CD4-positive, alpha-beta memory T cell (primary cell): ENCODE data around the gene RBBP8NL. TPM values are rescaled to one million over a fixed set of nuclear protein-coding genes. Genes with fewer than 3 reads are reported as not detected.
A peak's percentile ranks its signal among the peaks of the same experiment; 100 is the strongest.

Experiments used
- CTCF ChIA-PET: fragments of 350-600 bp; sonication (Branson Sonifier 250); formaldehyde crosslinking; loops from one replicate; lab custom pipeline; 2021; ENCODE audit warnings: inconsistent platforms; ENCODE audit not compliant: partially characterized antibody; lab: Charles Lee
- POLR2A ChIA-PET: fragments of 350-600 bp; sonication (Branson Sonifier 250); formaldehyde crosslinking; loops from one replicate; lab custom pipeline; 2021; ENCODE audit not compliant: partially characterized antibody; lab: Charles Lee
- DNase-seq, 5 donors: peaks; one replicate each; pipeline versions ENCODE4 v3.0.0 to v3.0.0-alpha.2; 2020 to 2022; ENCODE audit warnings: mixed read lengths in 1 of 5
- H3K27ac ChIP-seq: one replicate; pipeline ENCODE4 v1.7.0; 2013; ENCODE audit warnings: low read depth, low read length
- H3K27me3 ChIP-seq: 2 replicates; pipeline ENCODE4 v1.7.0; 2013; ENCODE audit warnings: mild to moderate bottlenecking, low read length, moderate library complexity; ENCODE audit not compliant: insufficient read depth
- H3K36me3 ChIP-seq: 2 replicates; pipeline ENCODE4 v1.7.0; 2013; ENCODE audit warnings: mild to moderate bottlenecking, low read length, moderate library complexity; ENCODE audit not compliant: insufficient read depth
- H3K4me1 ChIP-seq: 2 replicates; pipeline ENCODE4 v1.7.0; 2013; ENCODE audit warnings: mild to moderate bottlenecking, low read length, moderate library complexity; ENCODE audit not compliant: insufficient read depth
- H3K4me3 ChIP-seq, 2 donors: one replicate each; pipeline ENCODE4 v1.7.0; 2013; ENCODE audit warnings: low read length in 2 of 2, mild to moderate bottlenecking in 1 of 2
- H3K9me3 ChIP-seq, 2 donors: one replicate each; pipeline ENCODE4 v1.7.0; 2013; ENCODE audit warnings: low read length in 2 of 2, control low read depth in 1 of 2; ENCODE audit not compliant: control insufficient read depth in 1 of 2
- H3K27ac Mint-ChIP-seq, 7 donors: one replicate each; pipeline ENCODE4 v1.8.0; 2020 to 2021; ENCODE audit warnings: mixed read lengths in 7 of 7, mild to moderate bottlenecking in 6 of 7, inconsistent platforms in 3 of 7, moderate library complexity in 3 of 7
- H3K27me3 Mint-ChIP-seq, 2 donors: one replicate each; pipeline ENCODE4 v1.8.0; 2020 to 2021; ENCODE audit warnings: mixed read lengths in 2 of 2
- H3K36me3 Mint-ChIP-seq, 2 donors: one replicate each; pipeline ENCODE4 v1.8.0; 2020 to 2021; ENCODE audit warnings: mixed read lengths in 2 of 2, inconsistent platforms in 1 of 2, mild to moderate bottlenecking in 1 of 2
- H3K4me1 Mint-ChIP-seq, 4 donors: one replicate each; pipeline ENCODE4 v1.8.0; 2020 to 2021; ENCODE audit warnings: mixed read lengths in 4 of 4, mild to moderate bottlenecking in 1 of 4
- H3K4me3 Mint-ChIP-seq, 8 donors: one replicate each; pipeline ENCODE4 v1.8.0; 2020 to 2021; ENCODE audit warnings: mixed read lengths in 8 of 8, mild to moderate bottlenecking in 7 of 8, moderate library complexity in 6 of 8, inconsistent platforms in 3 of 8
- H3K9me3 Mint-ChIP-seq, 8 donors: one replicate each; pipeline ENCODE4 v1.8.0; 2020 to 2021; ENCODE audit warnings: mixed read lengths in 8 of 8, mild to moderate bottlenecking in 5 of 8, inconsistent platforms in 3 of 8, moderate library complexity in 1 of 8
- intact Hi-C: fragments of 100-400 bp; cut with micrococcal nuclease; formaldehyde crosslinking; loops from one replicate; pipeline ENCODE4 v1.15.1; 2023
- polyA plus RNA-seq, 2 donors: library from polyadenylated mRNA; unstranded; fragments of 300-500 nt; fragmentation: Illumina TruSeq; gene quantifications; one replicate each; pipeline ENCODE4 v1.2.3, GENCODE V29; 2021
- total RNA-seq, 2 experiments: library from RNA; stranded (reverse); gene quantifications; one replicate each; pipeline ENCODE4 v1.2.3, GENCODE V29; 2021

Gene RBBP8NL
- total and polyA plus RNA-seq, 4 experiments from 2014 or later = not detected

- intact Hi-C loops = no loop called here
- H3K4me1 Mint-ChIP-seq = peaks cover 6 to 20% (median 14%) of the 10 kb centered on the region in 4 donors
- H3K4me3 Mint-ChIP-seq = no peak overlapping the region
- H3K36me3 ChIP-seq = no peaks in the 10 kb centered on the region
- peaks cover 28% of the 10 kb centered on the region for H3K4me1 ChIP-seq
- ChIA-PET CTCF (no interaction called here), POLR2A (interaction anchor here (1.4 kb wide), 1 partner anchor 24 kb away, joined by 4 read pairs; the partner anchor contains the start of gene RPS21)
- H3K9me3 Mint-ChIP-seq = peaks cover 0 to 1% (median 0%) of the 10 kb centered on the region in 8 donors
- H3K9me3 ChIP-seq = no peaks in the 10 kb centered on the region
- H3K27ac Mint-ChIP-seq = peak overlapping the region in 1 of 7 donors; percentile 27
- no peaks in the 10 kb centered on the region for H3K27me3 Mint-ChIP-seq
- H3K4me3 ChIP-seq = no peak overlapping the region
- DNase-seq = no peak
- no peaks in the 10 kb centered on the region for H3K27me3 ChIP-seq
- H3K27ac ChIP-seq = no peak overlapping the region
- H3K36me3 Mint-ChIP-seq = peaks cover 0 to 2% of the 10 kb centered on the region in 2 donors
Observed at GRCh38 chr20:62410746-62411478, 16.4 kb downstream of the RBBP8NL start.

- Mint-ChIP-seq H3K27me3 (no peaks in the 10 kb centered on the region), H3K9me3 (peaks cover 0 to 1% (median 0%) of the 10 kb centered on the region in 8 donors), H3K36me3 (peaks cover 0 to 7% of the 10 kb centered on the region in 2 donors), H3K27ac (peak overlapping the region in 1 of 7 donors; percentile 71), H3K4me3 (peak overlapping the region in 5 of 8 donors; percentile 13 to 72 (median 27)), H3K4me1 (peaks cover 12 to 28% (median 21%) of the 10 kb centered on the region in 4 donors)
- H3K9me3 ChIP-seq = no peaks in the 10 kb centered on the region
- peak in 3 of 5 donors; percentile 23 to 54 (median 27) for DNase-seq
- no peaks in the 10 kb centered on the region for H3K36me3 ChIP-seq
- POLR2A ChIA-PET = interaction anchor here (1.4 kb wide), 1 partner anchor 23 kb away, joined by 4 read pairs; the partner anchor contains the start of gene RPS21
- H3K4me3 ChIP-seq = no peak overlapping the region
- intact Hi-C loops = loop anchor here (5.0 kb wide), 1 partner anchor 387 kb away; the partner anchor contains the start of gene MRGBP
- CTCF ChIA-PET = interaction anchor here (1.3 kb wide), 1 partner anchor 20 kb away, joined by 3 read pairs; no protein-coding TSS in a partner anchor
- H3K27me3 ChIP-seq = no peaks in the 10 kb centered on the region
- H3K4me1 ChIP-seq = peaks cover 34% of the 10 kb centered on the region
- H3K27ac ChIP-seq = no peak overlapping the region
Observed at GRCh38 chr20:62409931-62410745, 17.2 kb downstream of the RBBP8NL start.

DNA sequence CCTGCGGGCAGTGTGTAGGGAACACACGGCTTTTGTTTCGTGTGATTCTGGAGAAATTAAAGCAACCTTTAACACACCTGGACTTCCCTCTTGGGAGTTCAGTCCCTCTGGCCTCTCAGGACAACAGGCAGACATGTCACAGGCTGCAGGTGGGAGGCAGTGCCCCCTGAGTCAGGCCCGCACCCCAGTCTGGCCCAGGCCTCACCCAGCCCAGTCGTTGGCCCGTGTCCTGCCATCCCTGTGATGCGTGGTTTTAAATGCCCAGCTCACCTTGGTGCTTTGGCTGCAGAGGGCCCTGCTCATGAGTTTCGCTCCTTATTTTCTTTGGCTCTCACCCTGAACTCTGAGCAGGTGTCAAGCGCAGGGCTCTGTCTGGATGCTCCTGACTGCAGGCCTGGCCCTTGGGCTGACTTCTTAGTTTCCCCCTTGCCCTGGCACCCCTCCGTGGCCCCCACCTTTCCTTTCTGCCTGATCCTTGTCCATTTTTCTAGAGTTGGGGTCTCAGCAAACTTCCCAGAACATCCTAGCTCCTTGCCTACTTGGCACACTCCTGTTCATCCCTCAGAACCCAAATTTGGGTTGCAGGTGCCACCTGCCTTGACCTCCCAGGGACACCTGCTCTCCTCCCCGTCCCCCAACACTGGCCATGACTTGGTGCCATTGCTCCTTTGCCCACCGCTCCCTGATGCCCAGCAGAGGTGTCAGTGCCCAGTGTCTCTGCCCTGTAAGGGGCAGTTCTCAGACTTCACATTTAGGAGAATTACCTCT lies 18.1 kb downstream of the RBBP8NL start:
- Mint-ChIP-seq H3K4me3 (peak overlapping the region in 5 of 8 donors; percentile 9 to 72 (median 26)), H3K9me3 (peaks cover 0 to 1% (median 0%) of the 10 kb centered on the region in 8 donors), H3K4me1 (peaks cover 12 to 34% (median 23%) of the 10 kb centered on the region in 4 donors), H3K27me3 (no peaks in the 10 kb centered on the region), H3K36me3 (peaks cover 0 to 7% of the 10 kb centered on the region in 2 donors), H3K27ac (peak overlapping the region in 2 of 7 donors; percentile 29 to 71)
- no peak overlapping the region for H3K4me3 ChIP-seq
- H3K4me1 ChIP-seq = peaks cover 34% of the 10 kb centered on the region
- no peak overlapping the region for H3K27ac ChIP-seq
- H3K36me3 ChIP-seq = no peaks in the 10 kb centered on the region
- intact Hi-C loops = loop anchor here (5.0 kb wide), 1 partner anchor 388 kb away; the partner anchor contains the start of gene MRGBP
- POLR2A ChIA-PET = interaction anchor here (0.5 to 1.4 kb wide), 3 partner anchors 22 to 387 kb away, joined by 3 to 4 read pairs (median 3); partner anchors contain the start of genes MRGBP and RPS21
- no peaks in the 10 kb centered on the region for H3K27me3 ChIP-seq
- no peaks in the 10 kb centered on the region for H3K9me3 ChIP-seq
- no peak for DNase-seq
- CTCF ChIA-PET = interaction anchor here (1.3 kb wide), 1 partner anchor 20 kb away, joined by 3 read pairs; no protein-coding TSS in a partner anchor

DNA sequence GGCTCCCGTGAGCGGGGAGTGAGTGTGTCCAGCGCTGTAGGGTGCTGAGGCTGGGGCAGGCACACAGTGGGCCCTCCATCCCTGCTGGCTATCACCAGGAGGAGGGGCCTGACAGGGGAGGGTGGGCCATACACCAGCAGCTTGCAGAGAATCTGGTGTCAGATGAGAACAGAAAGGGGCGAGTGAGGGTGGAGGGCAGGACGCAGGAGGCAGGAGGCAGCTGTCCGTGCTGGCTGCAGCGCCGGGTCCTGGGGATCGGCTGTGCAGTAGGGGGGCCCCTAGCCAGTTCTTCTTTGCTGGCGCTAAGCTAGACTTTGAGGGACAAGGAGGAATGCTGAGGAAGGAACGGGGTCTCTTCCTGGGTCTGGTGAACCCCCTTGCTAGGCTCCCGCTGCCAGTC lies 18.7 kb downstream of the RBBP8NL start:
- Histone ChIP-seq H3K4me3 (no peak overlapping the region), H3K27me3 (no peaks in the 10 kb centered on the region), H3K27ac (no peak overlapping the region), H3K9me3 (no peaks in the 10 kb centered on the region), H3K36me3 (no peaks in the 10 kb centered on the region), H3K4me1 (peaks cover 34% of the 10 kb centered on the region)
- Mint-ChIP-seq H3K9me3 (peaks cover 0 to 1% (median 0%) of the 10 kb centered on the region in 8 donors), H3K36me3 (peaks cover 0 to 7% of the 10 kb centered on the region in 2 donors), H3K4me1 (peaks cover 12 to 40% (median 26%) of the 10 kb centered on the region in 4 donors), H3K27me3 (no peaks in the 10 kb centered on the region), H3K4me3 (peak overlapping the region in 1 of 8 donors; percentile 15), H3K27ac (peak overlapping the region in 2 of 7 donors; percentile 12 to 71)
- CTCF ChIA-PET = no interaction called here
- no peak for DNase-seq
- POLR2A ChIA-PET = interaction anchor here (1.1 kb wide), 1 partner anchor 388 kb away, joined by 3 read pairs; the partner anchor contains the start of gene MRGBP
- intact Hi-C loops = loop anchor here (5.0 kb wide), 1 partner anchor 389 kb away; the partner anchor contains the start of gene MRGBP

GRCh38 chr20:62408055-62408454 lies 19.3 kb downstream of the RBBP8NL start:
- POLR2A ChIA-PET = interaction anchor here (1.1 to 1.6 kb wide), 2 partner anchors 107 to 388 kb away, joined by 3 read pairs; partner anchors contain the start of gene MRGBP
- intact Hi-C loops = loop anchor here (5.0 kb wide), 1 partner anchor 389 kb away; the partner anchor contains the start of gene MRGBP
- Mint-ChIP-seq H3K27ac (peak overlapping the region in 3 of 7 donors; percentile 22 to 68 (median 60)), H3K9me3 (peaks cover 0 to 1% (median 0%) of the 10 kb centered on the region in 8 donors), H3K27me3 (no peaks in the 10 kb centered on the region), H3K4me1 (peaks cover 14 to 45% (median 29%) of the 10 kb centered on the region in 4 donors), H3K4me3 (peak overlapping the region in 6 of 8 donors; percentile 24 to 78 (median 70)), H3K36me3 (peaks cover 0 to 7% of the 10 kb centered on the region in 2 donors)
- Histone ChIP-seq H3K4me1 (peaks cover 34% of the 10 kb centered on the region), H3K36me3 (no peaks in the 10 kb centered on the region), H3K9me3 (no peaks in the 10 kb centered on the region), H3K27me3 (no peaks in the 10 kb centered on the region), H3K4me3 (no peak overlapping the region), H3K27ac (no peak overlapping the region)
- CTCF ChIA-PET = no interaction called here
- DNase-seq = no peak
